ENCODE measurements around the gene NUP210L.
"Not testable (repeated sequence)": the region's sequence is repeated elsewhere in the genome, so short reads cannot be mapped to it uniquely, and the experiment has no call there.

Gene NUP210L

DNA sequence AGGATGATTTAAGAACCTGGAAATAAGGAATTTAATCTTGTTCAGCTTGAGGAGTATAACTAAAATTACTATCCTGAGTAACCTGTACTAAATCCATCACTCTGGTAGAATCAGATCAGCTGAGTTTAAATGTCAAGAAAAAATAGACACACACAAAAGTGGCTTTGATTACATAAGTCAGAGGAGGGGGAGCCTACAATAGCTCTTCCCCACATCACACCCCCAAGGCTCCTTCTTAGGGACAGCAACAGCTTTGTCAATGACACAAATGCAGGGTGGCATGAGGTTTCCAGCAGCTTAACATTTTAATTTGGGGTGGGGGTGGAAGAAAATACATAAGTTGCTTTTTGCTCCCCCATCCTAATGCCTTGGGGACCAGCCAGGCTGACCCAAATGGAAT is 12.6 kb upstream of the NUP210L start:
- DNase-seq, result no peak

DNA sequence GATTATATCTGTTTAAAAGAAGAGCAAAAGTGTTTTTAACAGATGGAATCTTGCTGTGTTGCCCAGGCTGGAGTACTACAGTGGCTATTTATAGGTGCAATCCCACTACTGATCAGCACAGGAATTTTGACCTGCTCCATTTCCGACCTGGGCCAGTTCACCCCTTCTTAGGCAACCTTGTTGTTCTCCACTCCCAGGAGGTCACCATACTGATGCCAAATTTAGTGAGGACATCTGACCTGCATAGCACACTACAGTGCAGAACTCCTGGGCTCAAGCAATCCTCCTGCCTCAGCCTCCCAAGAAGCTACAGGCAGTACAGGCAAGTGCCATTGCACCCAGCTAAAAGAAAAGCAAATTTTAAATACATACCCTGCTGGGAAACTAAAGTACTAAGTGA is 11.3 kb upstream of the NUP210L start:
- no peak for DNase-seq

DNA sequence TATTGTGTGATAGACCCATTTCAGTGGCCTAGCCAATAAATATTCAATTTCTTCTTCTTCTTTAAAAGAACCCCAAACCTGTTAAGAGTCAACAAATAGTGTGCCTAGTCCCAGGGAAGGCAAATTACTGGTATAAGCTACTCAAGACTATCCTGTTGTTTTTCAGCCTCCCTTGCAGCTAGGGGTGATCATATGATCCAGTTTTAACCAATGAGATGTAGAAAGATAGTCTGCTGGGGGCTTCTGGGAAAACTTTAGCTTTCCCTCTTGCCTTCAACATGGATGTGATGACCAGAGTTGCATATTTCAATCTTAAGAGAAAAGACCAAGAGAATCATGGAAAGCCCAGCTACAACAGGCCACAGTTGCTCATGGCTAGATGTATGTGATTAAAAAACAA is 4.7 kb upstream of the NUP210L start:
- no peak for DNase-seq

DNA sequence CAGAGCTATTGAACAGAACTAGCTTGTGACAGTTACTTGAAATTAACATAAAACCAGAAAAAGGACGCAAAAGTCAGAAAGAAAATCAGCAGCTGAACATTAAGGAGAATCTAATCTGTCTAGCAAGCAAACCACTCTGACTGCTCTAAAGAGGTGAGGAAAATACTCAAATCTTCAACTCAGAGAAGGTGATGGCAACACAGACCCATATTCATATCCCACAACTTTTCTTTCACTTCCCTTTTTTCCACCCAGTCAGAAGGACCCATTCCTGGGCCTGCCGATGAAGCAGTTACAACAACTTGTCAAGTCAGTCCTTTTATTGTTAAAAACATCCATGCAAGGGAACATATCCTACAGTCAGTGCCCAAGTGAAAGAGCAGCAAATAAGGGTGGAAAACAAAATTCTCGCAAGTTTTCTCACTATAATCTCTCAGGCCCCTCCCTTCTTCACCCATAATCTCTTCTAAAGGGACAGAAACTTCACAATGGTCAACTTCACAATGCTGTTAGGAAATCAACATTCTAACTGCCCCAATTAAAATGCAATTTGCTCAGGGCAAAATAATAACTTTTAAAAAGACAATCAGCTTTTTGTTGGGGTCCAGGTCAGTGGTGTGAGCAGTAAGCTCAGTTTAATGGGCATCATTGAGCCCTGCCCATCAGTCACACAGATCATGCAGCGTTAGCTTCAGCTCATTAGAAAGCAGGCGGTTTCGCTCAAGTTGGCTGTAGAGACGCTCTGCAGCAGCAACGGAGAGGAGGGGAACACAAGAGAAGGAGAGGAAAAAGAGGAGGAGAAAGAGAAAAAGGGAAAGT is 3.6 kb upstream of the NUP210L start:
- DNase-seq, result no peak

DNA sequence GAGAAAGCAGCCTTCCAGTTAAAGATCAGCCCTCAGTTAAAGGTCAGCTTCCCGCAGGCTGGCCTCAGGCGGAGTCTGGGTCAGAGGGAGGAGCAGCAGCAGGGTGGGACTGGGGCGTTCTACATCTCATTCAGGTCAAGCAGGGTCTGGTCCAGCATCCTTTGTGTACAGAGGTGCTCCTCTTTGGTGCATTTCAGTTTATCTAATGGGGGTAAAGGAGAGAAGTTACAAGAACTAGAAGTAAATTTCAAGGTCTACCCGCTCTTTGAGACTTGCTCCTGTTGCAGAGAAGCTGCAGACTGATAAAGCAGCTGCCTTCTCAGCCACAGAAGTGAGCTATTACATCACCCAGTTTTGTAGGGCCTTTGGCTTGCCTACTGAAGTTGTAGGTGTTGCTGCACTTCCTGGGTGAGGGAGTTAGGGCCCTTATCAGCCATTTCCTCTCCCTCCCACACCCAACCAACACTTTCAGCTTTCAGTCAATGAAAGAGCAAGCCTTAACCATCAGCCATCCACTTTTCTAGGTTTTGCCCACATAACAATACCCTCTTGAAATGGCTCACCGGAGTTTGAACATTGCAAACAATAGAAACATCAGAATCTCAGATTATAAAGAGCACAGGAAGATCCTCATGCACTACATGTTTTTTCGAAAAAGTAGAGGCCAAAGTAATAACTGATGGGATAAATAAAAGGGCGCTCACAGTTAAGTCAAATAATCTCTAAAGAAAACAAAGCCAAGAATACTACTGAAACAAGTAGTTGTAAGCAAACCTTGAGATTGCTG is 2.8 kb upstream of the NUP210L start:
- no peak for DNase-seq

DNA sequence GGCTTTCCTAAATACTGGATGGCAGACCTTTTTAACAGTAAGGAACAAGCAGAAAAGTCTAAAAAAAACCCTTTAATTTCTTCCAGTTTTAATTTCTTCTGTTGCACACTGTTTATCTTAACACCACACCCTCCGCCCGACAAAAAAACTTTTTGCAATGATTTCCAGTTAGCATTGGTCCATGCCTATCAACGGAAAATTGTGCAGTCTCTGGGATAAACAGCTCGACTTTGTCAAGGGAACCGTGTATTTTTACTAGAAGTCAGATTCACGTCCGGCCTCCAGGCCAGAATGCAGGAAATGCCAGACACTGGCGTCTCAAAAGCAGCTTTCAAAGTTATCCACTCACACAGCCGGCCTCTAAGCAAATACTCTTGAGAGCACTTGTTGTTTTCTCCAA is 378 bp upstream of the NUP210L start:
- DNase-seq, result no peak

DNA sequence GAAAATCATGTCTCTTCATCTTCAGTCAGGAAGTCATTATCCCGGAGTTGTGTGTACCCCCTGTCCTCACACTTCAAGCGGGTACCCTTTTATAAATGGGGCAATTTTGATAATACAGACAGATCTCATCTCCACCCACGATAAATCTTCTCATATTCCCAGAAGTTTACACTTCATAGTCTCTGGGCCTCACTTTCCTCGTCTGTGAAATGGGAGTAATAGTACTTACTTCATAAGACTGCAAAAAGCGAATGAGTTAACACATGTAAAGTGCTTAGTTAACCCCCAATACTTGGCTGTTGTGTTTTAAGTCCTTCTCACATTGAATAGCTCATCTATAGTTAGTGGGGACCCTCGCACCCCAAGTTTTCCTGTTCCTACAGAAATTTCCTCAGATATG is 820 bp downstream of the NUP210L start:
- no peak for DNase-seq

DNA sequence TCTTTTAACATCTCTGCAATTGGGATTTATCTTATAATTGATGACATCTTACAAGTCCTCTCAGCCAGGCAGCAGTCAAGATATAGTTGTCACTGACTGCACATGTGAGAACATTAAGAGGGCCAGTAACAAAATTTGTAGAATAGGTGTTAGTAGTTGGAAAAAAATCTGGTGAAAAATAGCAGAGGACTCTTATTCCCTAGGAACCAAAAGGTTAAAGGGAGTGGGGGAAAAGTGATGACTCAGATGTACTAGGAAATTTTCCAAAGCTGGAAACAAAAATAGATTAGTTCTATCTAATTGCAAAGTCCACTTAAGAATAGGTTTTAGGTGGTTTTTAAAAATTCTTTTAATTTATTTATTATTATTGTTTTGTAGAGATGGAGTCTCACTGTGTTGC is 3.6 kb downstream of the NUP210L start:
- DNase-seq, result no peak

DNA sequence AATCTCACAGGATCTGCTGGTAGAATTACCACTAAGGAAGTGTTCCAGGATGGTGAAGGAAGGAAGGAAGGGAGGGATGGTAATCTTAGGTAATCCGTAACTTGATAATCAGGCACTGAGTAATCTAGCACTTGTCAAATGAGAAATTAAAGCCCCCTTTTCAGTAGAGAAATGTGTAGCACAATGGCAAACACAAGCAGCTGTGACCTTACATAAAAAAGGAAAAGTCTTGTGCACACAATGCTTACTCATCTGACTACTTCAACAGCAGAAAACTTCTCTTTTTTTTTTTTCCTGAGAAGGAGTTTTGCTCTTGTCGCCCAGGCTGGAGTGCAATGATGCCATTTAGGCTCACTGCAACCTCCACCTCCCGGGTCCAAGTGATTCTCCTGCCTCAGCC is 6.1 kb downstream of the NUP210L start:
- DNase-seq, result no peak

DNA sequence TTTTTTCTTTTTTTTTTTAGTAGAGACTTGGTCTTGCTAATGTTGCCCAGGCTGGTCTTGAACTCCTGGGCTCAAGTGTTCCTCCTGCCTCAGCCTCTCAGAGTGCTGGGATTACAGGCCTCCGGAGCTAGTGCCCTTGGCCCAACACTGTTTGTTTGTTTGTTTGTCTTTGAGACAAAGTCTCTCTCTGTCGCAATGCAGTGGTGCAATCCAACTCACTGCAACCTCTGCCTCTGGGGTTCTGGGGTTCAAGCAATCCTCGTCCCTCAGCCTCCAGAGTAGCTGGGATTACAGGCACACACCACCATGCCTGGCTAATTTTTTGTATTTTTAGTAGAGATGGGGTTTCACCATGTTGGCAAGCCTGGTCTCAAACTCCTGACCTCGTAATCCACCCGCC is 7.4 kb downstream of the NUP210L start:
- DNase-seq, result not testable (repeated sequence)

DNA sequence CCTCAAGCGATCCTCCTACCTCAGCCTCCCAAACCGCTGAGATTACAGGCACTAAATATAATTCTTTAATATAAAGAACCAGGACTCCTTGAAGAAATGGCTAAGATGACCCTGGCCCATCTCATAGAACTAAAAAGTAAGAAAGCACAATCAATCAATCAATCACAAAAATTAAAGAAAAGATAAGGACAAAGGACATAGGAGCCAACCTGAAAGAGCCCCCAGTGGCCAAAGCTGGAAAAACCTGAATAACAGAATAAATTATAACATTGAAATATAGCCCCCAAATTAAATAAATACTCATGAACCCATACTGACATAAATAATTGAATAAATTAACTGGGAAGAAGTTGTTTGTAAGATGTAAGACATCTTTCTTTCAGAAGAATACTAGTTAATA is 8.9 kb downstream of the NUP210L start:
- DNase-seq, result no peak

DNA sequence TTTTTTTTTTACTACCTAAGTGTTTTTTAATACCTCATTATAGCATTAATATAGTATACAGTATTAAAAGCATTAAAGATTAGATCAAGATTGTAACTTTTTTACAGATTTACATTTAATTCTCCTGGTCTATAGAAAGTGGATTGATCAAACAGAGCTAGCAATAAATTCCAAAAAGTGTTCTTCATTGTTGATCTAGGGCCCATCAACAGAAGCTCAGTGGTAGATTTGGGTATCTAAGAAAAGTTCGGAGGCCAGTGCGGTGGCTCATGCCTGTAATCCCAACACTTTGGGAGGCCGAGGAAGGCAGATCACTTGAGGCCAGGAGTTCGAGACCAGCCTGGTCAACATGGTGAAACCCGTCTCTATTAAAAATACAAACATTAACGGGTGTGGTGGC is 12.5 kb downstream of the NUP210L start:
- no peak for DNase-seq

DNA sequence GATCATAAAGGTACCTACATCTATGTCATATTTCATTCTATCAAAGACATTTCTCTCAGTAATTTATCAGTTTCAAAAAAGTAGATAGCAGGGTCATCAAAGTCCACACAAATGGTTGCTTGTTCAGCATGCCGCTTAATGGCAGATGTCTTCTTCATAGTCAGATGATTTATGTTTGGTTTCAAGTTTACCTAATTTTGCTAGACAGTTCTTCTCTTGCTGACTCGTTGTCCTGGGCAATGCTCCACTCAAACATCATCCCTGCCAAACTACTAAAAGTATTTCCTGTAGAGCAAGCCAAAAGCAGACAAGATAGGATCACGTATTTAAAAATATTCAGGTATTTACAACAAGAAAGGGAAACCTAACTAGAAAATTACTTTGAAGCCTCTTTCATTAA is 13.6 kb downstream of the NUP210L start:
- DNase-seq, result no peak

DNA sequence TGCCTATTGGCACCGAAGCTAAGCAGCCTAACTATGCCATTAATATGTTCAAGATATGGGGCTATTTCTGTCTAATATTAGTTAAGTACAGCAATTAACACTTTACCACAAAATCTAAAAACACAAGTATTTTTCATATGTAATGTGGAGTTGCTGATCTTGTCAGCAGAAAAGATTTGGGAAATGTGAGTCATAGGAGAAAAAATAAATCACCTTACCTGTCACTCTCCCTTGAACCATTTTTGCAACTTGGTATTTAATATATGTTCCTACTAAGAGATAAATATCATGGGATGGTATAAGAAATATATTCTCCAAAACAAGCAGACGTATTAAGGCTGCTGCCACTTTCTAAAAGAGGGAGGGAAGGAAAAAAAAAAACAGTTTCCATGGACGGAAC is 17.0 kb downstream of the NUP210L start:
- DNase-seq, result no peak

DNA sequence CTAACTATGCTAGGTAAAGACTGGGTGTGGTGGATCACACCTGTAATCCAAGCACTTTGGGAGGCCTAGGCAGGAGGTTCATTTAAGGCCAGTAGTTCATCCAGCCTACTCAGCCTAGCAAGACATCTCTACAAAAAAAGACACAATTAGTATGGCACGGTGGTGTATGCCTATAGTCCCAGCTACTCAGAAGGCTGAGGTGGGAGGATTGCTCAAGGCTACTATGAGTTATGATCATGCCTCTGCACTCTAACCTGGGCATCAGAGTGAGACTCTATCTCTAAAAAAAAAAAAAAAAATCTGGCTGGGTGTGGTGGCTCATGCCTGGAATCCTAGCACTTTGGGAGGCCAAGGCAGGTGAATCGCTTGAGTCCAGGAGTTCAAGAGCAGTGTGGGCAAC is 21.6 kb downstream of the NUP210L start:
- DNase-seq, result no peak

DNA sequence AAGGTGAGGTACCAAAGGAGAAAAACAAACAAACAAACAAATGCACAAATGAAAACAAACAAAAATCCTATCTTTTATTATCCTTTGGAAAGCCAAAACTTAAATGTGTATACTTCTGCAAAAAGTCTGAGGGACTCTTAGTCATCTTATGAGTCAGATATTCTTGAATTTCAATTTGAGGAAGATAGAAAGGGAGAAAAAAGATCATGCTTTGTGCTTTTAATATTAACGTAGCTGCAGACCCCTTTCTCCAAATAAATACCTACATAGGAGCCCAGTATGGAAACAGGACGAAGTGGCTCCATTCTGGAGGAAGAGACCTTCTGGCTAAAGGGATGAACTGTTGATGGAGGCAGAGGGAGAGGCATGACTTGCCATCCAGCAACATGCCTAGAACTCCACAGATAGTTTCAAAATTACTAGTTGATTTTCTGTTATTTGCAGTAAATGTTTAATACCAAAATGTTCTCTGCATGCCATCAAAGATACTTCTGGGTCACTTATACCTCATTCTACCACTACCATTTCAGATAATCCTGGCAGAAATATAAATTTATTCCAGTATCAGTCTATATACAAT is 25.4 kb downstream of the NUP210L start:
- no peak for DNase-seq

DNA sequence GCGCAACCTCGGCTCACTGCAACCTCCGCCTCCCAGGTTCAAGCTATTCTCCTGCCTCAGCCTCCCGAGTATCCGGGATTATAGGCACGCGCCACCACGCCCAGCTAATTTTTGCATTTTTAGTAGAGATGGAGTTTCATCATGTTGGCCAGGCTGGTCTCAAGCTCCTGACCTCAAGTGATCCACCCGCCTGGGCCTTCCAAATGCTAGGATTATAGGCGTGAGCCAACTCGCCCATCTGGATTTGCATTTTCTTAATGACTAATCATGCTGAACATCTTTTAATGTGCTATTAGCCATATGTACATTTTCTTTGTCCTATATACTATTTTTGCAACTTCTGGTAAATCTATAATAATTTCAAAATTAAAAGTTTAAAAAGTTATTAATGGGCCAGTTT is 31.7 kb downstream of the NUP210L start:
- DNase-seq, result not testable (repeated sequence)

DNA sequence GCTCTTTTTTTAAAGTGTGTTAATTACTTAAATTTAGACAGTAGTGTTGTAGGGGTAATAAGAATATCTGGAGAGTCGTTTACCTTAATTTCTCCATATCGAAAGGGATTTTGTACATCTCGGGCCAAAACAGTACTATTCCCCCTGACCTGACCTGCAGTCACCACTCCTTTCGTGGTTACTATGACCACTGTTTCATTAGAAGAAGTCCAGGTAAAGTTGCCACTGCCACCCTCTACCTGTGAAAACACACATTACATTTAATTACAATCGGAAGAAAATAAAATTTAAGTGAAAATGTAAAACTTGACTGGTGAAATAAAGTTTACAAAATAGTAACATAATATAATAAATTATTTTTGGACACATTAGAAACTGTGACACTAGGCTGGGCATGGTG is 37.2 kb downstream of the NUP210L start:
- DNase-seq, result no peak

DNA sequence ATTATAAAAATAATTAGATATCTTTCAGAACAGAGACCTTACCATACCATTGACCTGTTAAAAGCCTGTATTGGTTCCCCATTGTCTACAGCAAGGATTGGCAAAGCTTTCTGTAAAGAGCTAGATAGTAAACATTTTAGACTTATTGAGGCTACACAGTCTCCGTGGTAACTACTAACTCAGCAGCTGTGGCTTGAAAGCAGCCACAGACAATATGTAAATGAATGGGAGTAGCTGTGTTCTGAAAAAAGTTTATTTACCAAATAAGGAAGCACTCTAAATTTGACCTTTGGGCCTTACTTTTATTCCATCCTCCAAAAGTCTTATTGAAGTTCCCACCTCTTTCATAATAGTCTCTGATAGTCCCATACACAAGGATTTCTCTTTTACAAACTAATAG is 39.7 kb downstream of the NUP210L start:
- DNase-seq, result no peak

DNA sequence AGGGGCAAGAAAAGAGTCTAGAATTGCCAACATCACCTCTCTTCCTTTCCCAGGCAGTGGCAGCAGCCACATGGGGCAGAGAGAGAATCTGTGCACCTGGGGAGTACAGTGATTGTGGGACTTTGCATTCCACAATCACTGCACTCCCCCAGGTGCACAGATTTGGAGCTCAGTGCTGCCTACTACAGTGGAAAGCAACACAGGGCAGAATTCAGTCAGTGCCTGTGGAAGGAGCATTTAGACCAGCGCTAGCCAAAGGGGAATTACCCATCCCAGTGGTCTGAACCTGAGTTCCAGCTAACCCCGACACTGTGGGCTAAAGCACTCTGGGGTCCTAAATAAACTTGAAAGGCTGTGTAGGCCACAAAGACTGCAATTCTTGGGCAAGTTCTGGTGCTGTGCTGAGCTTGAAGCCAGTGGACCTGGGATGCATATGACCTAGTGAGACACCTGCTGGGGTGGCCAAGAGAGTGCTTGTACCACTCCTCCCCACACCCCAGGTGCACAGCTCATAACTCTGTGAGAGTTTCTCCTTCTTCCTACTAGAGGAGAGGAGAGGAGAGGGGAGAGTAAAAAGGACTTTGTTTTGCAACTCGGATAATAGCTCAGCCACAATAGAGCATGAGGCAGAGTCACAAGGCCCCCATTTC is 50.3 kb downstream of the NUP210L start:
- DNase-seq, result no peak

DNA sequence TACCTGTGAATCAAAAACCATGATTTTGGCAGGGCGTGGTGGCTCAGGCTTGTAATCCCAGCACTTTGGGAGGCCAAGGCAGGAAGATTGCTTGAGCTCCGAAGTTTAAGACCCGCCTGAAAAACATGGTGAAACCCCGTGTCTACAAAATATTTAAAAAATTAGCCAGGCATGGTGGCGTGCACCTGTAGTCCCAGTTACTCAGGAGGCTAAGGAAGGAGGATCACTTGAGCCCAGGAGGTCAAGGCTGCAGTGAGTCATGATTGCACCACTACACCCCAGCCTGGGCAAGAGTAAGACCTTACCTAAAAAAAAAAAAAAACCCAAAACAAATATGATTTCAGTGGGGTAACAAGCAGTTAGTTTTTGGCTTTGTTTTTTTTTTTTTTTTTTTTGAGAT is 54.7 kb downstream of the NUP210L start:
- not testable (repeated sequence) for DNase-seq

DNA sequence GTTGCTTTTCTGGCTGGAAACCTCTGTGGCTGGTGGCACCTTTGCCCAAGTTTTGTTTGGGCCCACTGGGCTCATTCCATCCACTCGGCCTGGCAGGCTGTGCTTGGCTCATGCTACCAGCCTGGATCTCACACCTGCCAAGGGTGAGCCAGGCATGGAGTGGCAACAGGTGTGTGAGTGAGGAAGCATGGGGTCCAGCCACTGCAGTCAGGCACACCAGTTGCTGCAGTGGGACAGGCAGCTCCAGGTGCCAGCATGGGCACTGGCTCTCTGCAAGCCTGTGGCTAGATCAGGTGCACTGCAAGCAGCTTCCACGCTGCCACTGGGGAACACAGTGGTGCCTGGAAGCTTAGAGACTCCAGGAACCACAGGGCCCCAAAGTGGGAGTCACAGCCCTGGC is 57.0 kb downstream of the NUP210L start:
- no peak for DNase-seq

DNA sequence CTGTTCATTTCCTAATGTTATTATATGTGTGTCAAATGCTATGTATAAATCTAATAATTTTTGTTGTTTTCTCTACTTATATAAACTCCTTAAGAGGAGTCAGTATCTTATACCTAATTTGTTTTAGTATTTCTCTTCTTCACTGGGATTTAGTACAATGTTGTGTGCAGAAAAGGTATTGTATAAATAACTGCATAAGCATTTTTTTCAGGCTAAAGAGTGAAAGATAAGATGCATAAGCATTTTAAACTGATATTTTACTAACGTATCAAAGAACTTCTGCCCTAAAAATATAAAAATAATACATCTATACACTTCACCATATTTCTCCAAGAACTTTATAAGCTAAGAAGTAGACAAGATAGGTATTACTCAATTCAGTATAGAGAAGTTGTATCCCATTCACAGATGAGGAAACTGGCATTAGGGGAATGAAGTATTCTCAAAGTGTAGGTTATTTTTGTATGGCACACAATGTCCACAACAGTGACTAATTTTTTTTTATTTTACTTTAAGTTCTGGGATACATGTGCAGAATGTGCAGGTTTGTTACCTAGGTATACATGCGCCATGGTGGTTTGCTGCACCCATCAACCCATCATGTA is 59.3 kb downstream of the NUP210L start:
- no peak for DNase-seq

All from NCI-H748 treated with DMSO at 0.1 percent for 48 hours (cell line).